ENCODE measurements around the gene GPR137B.

GRCh38 chr1:236099355-236099974 is 42.9 kb upstream of the GPR137B start:
- TF ChIP-seq POLR2AphosphoS5 (IDR thresholded peaks at IDR 0.05; ENCODE audit: low read depth): no peak
- TF ChIP-seq EZH2phosphoT487 (IDR thresholded peaks at IDR 0.05; ENCODE audit: unreplicated experiment): no peak
- TF ChIP-seq ZNF114 (CRISPR knock-in tag; IDR thresholded peaks at IDR 0.05): no peak
- TF ChIP-seq CTCF (conservative IDR thresholded peaks at IDR 0.05; ENCODE audit: low read depth in 2 of 2): no peak
- no peak for TF ChIP-seq REST (IDR thresholded peaks at IDR 0.05; ENCODE audit: unreplicated experiment)
- no peak for TF ChIP-seq ETS1 (IDR thresholded peaks at IDR 0.05)
- TF ChIP-seq EZH2 (IDR thresholded peaks at IDR 0.05; ENCODE audit: low read depth, unreplicated experiment): no peak
- no peak for TF ChIP-seq CREB1 (CRISPR knock-in tag; IDR thresholded peaks at IDR 0.05; ENCODE audit: low read depth)
